HEK293 (cell line): ENCODE measurements around the gene TMEM250.

Experiments used
- HOXA7 ChIP-seq: sonication (generic); formaldehyde crosslinking; IDR thresholded peaks from 2 replicates; pipeline ENCODE4 v1.8.1; 2022; ENCODE audit warnings: missing genetic modification reagents, borderline replicate concordance
- MYNN ChIP-seq: fragments of 450-650 bp; formaldehyde crosslinking; IDR thresholded peaks from 2 replicates; pipeline ENCODE4 v1.5.1; 2016; ENCODE audit warnings: missing biosample characterization, missing genetic modification characterization, borderline replicate concordance
- YY1 ChIP-seq: fragments of 450-650 bp; formaldehyde crosslinking; IDR thresholded peaks from 2 replicates; pipeline ENCODE4 v1.5.1; 2018; ENCODE audit warnings: missing biosample characterization, missing genetic modification characterization
- ZNF292 ChIP-seq: fragments of 450-650 bp; formaldehyde crosslinking; IDR thresholded peaks from 2 replicates; pipeline ENCODE4 v1.5.1; 2016; ENCODE audit warnings: low read depth, missing biosample characterization, missing genetic modification characterization, borderline replicate concordance
- ZNF302 ChIP-seq: fragments of 450-650 bp; formaldehyde crosslinking; IDR thresholded peaks from 2 replicates; pipeline ENCODE4 v1.5.1; 2016; ENCODE audit warnings: missing biosample characterization, missing genetic modification characterization, low read depth
- ZNF473 ChIP-seq: fragments of 450-650 bp; formaldehyde crosslinking; IDR thresholded peaks from 2 replicates; pipeline ENCODE4 v1.5.1; 2017; ENCODE audit warnings: missing biosample characterization, missing genetic modification characterization
- ZNF621 ChIP-seq: fragments of 450-650 bp; formaldehyde crosslinking; IDR thresholded peaks from 2 replicates; pipeline ENCODE4 v1.5.1; 2017; ENCODE audit warnings: missing biosample characterization, missing genetic modification characterization
- ZNF830 ChIP-seq: fragments of 450-650 bp; IDR thresholded peaks from 2 replicates; pipeline ENCODE4 v1.5.0; 2018; ENCODE audit warnings: missing biosample characterization, missing genetic modification characterization, low read depth, mild to moderate bottlenecking, moderate library complexity
- ZSCAN30 ChIP-seq: fragments of 450-650 bp; IDR thresholded peaks from 2 replicates; pipeline ENCODE4 v1.5.1; 2018; ENCODE audit warnings: missing biosample characterization, mild to moderate bottlenecking, missing genetic modification characterization, moderate library complexity
- TF ChIP-seq, protein P1 (sequence below): fragments of 450-650 bp; formaldehyde crosslinking; IDR thresholded peaks from 2 replicates; pipeline ENCODE4 v1.5.1; 2016; ENCODE audit warnings: missing biosample characterization, missing genetic modification characterization
- TF ChIP-seq, protein P2 (sequence below): fragments of 450-650 bp; formaldehyde crosslinking; IDR thresholded peaks from 2 replicates; pipeline ENCODE4 v1.5.1; 2017; ENCODE audit warnings: missing biosample characterization, missing genetic modification characterization
- TF ChIP-seq, protein P3 (sequence below): fragments of 450-650 bp; formaldehyde crosslinking; IDR thresholded peaks from 2 replicates; pipeline ENCODE4 v1.5.1; 2016; ENCODE audit warnings: missing biosample characterization, missing genetic modification characterization, low read depth
- TF ChIP-seq, protein P4 (sequence below): IDR thresholded peaks from 2 replicates; pipeline ENCODE4 v1.6.1; 2011; ENCODE audit warnings: mild to moderate bottlenecking, low read depth, low read length, borderline replicate concordance

DNA sequence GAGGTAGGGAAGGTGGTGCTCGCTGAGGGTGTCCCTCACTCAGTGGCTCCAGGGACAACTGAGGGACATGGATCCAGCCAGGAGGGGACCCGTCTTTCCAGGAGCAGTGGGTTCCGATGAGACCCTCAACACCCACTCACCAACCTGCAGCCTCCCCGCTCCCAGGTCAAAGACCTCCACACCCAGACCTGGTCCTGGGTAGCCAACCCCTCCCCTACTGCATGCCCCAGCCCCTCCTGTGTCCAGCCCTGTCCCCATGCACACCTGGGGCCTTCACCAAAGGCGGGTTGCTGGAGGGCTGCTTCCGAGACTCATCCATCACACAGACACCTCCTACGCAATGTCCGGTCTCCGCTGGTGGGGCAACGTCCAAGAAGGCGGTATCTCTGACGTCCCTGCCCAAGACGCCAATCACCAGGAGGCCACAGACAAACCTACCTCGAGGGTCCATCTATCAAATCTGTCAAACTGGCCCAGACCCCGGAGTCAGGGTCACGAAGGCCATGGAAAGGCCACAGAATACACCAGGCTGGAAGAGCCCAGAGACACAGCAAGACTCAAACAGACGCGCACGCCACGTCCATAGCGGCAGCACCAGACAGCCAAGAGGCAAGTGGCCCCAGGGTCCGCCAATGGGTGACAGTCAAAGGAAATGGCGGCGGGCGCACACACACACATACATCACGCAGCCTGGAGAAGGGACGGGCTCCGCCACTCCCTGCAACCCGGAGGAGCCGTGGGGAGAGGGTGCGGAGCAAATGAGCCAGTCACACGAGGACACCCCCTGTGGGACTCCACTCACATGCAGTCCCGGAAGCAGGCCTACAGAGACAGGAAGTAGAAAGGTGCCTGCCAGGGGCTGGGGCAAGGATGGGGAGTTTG, 34.4 kb downstream of the TMEM250 start:
- TF ChIP-seq HOXA7 (no peak), ZNF292 (tag by site-specific recombination) (no peak), ZNF621 (tag by site-specific recombination) (no peak), ZNF473 (tag by site-specific recombination) (no peak), MYNN (tag by site-specific recombination) (no peak), ZSCAN30 (tag by site-specific recombination) (no peak), ZNF302 (no peak), ZNF830 (tag by site-specific recombination) (no peak), YY1 (tag by site-specific recombination) (no peak)
- TF ChIP-seq, protein P1, sequence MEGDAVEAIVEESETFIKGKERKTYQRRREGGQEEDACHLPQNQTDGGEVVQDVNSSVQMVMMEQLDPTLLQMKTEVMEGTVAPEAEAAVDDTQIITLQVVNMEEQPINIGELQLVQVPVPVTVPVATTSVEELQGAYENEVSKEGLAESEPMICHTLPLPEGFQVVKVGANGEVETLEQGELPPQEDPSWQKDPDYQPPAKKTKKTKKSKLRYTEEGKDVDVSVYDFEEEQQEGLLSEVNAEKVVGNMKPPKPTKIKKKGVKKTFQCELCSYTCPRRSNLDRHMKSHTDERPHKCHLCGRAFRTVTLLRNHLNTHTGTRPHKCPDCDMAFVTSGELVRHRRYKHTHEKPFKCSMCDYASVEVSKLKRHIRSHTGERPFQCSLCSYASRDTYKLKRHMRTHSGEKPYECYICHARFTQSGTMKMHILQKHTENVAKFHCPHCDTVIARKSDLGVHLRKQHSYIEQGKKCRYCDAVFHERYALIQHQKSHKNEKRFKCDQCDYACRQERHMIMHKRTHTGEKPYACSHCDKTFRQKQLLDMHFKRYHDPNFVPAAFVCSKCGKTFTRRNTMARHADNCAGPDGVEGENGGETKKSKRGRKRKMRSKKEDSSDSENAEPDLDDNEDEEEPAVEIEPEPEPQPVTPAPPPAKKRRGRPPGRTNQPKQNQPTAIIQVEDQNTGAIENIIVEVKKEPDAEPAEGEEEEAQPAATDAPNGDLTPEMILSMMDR: no peak
- TF ChIP-seq, protein P2, sequence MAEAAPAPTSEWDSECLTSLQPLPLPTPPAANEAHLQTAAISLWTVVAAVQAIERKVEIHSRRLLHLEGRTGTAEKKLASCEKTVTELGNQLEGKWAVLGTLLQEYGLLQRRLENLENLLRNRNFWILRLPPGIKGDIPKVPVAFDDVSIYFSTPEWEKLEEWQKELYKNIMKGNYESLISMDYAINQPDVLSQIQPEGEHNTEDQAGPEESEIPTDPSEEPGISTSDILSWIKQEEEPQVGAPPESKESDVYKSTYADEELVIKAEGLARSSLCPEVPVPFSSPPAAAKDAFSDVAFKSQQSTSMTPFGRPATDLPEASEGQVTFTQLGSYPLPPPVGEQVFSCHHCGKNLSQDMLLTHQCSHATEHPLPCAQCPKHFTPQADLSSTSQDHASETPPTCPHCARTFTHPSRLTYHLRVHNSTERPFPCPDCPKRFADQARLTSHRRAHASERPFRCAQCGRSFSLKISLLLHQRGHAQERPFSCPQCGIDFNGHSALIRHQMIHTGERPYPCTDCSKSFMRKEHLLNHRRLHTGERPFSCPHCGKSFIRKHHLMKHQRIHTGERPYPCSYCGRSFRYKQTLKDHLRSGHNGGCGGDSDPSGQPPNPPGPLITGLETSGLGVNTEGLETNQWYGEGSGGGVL: no peak
- TF ChIP-seq, protein P3, sequence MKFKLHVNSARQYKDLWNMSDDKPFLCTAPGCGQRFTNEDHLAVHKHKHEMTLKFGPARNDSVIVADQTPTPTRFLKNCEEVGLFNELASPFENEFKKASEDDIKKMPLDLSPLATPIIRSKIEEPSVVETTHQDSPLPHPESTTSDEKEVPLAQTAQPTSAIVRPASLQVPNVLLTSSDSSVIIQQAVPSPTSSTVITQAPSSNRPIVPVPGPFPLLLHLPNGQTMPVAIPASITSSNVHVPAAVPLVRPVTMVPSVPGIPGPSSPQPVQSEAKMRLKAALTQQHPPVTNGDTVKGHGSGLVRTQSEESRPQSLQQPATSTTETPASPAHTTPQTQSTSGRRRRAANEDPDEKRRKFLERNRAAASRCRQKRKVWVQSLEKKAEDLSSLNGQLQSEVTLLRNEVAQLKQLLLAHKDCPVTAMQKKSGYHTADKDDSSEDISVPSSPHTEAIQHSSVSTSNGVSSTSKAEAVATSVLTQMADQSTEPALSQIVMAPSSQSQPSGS: no peak
- TF ChIP-seq, protein P4, sequence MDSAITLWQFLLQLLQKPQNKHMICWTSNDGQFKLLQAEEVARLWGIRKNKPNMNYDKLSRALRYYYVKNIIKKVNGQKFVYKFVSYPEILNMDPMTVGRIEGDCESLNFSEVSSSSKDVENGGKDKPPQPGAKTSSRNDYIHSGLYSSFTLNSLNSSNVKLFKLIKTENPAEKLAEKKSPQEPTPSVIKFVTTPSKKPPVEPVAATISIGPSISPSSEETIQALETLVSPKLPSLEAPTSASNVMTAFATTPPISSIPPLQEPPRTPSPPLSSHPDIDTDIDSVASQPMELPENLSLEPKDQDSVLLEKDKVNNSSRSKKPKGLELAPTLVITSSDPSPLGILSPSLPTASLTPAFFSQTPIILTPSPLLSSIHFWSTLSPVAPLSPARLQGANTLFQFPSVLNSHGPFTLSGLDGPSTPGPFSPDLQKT: no peak
